ENCODE results near the gene DOCK8. TPM values are rescaled to one million over a fixed set of nuclear protein-coding genes. Genes with fewer than 3 reads are reported as not detected.
"Not testable (repeated sequence)": the region's sequence is repeated elsewhere in the genome, so short reads cannot be mapped to it uniquely, and the experiment has no call there.

Gene DOCK8
- total and polyA plus RNA-seq, 2 of the 13 experiments (the other 11 are each of a cell fraction or from before 2014, with no cell fraction given) = 0.28 to 0.38 TPM

GRCh38 chr9:228929-229695 lies 14.4 kb downstream of the DOCK8 start (continued):
- no peak for TF ChIP-seq E2F1 (CRISPR knock-in tag; IDR thresholded peaks at IDR 0.05)
- TF ChIP-seq BATF2 (CRISPR knock-in tag; IDR thresholded peaks at IDR 0.05) = no peak
- TF ChIP-seq PLSCR1 (CRISPR knock-in tag; IDR thresholded peaks at IDR 0.05; ENCODE audit: borderline replicate concordance) = no peak
- no peak for TF ChIP-seq ZNF383 (CRISPR knock-in tag; IDR thresholded peaks at IDR 0.05; ENCODE audit: borderline replicate concordance)
- no peak for TF ChIP-seq ATM (IDR thresholded peaks at IDR 0.05; ENCODE audit: borderline replicate concordance)
- TF ChIP-seq ZNF770 (CRISPR knock-in tag; IDR thresholded peaks at IDR 0.05) = no peak

- H3K4me2 ChIP-seq (ENCODE audit: low read depth, low read length); H4K20me1 ChIP-seq (ENCODE audit: insufficient read depth, low read length); H3K4me1 ChIP-seq (ENCODE audit: insufficient read depth, low read length); CTCF ChIA-PET (ENCODE audit: low intra/inter-chr PET ratio, low total read pairs); BruUV-seq (replicated peaks); ATAC-seq; H3K27me3 ChIP-seq (ENCODE audit: control insufficient read depth in 1 of 2, insufficient read depth in 2 of 2, low read length in 2 of 2); H3K27ac ChIP-seq (ENCODE audit: extremely low read length, insufficient read depth, low read length); H3K9me3 ChIP-seq (ENCODE audit: low read length); H3K79me2 ChIP-seq (ENCODE audit: insufficient read depth, low read length); H3K36me3 ChIP-seq (replicated peaks in 1 of 2; ENCODE audit: control insufficient read depth in 1 of 2, insufficient read depth in 2 of 2, low read length in 2 of 2); POLR2A ChIA-PET; FAIRE-seq; intact Hi-C loops (cut with micrococcal nuclease; ENCODE audit: unreplicated experiment); in situ Hi-C loops (cut with HindIII; ENCODE audit: extremely low pct_ligation_motif_present, low pct_unique_long_range_greater_than_20kb); H3K4me3 ChIP-seq (replicated peaks in 1 of 3; ENCODE audit: insufficient read depth in 1 of 3, low read depth in 2 of 3, low read length in 3 of 3); H2AFZ ChIP-seq (ENCODE audit: low read length); H3K9ac ChIP-seq (ENCODE audit: insufficient read depth, low read depth, low read length); DNase-seq (ENCODE audit: low spot score): not testable (repeated sequence)
- WGBS (ENCODE audit: low lambda C conversion rate) = 0% methylated on average over 1 of the region's 1 CpG
Observed at GRCh38 chr9:231625-232024, 17.0 kb downstream of the DOCK8 start.

- H4K20me1 ChIP-seq (ENCODE audit: insufficient read depth, low read length); H2AFZ ChIP-seq (ENCODE audit: low read length); ATAC-seq; H3K4me2 ChIP-seq (ENCODE audit: low read depth, low read length); H3K27me3 ChIP-seq (ENCODE audit: control insufficient read depth in 1 of 2, insufficient read depth in 2 of 2, low read length in 2 of 2); H3K79me2 ChIP-seq (ENCODE audit: insufficient read depth, low read length); intact Hi-C loops (cut with micrococcal nuclease; ENCODE audit: unreplicated experiment); POLR2A ChIA-PET; H3K36me3 ChIP-seq (replicated peaks in 1 of 2; ENCODE audit: control insufficient read depth in 1 of 2, insufficient read depth in 2 of 2, low read length in 2 of 2); H3K9me3 ChIP-seq (ENCODE audit: low read length); in situ Hi-C loops (cut with HindIII; ENCODE audit: extremely low pct_ligation_motif_present, low pct_unique_long_range_greater_than_20kb); H3K9ac ChIP-seq (ENCODE audit: insufficient read depth, low read depth, low read length); FAIRE-seq; BruUV-seq (replicated peaks); H3K4me1 ChIP-seq (ENCODE audit: insufficient read depth, low read length); H3K27ac ChIP-seq (ENCODE audit: extremely low read length, insufficient read depth, low read length); H3K4me3 ChIP-seq (replicated peaks in 1 of 3; ENCODE audit: insufficient read depth in 1 of 3, low read depth in 2 of 3, low read length in 3 of 3); DNase-seq (ENCODE audit: low spot score); CTCF ChIA-PET (ENCODE audit: low intra/inter-chr PET ratio, low total read pairs): not testable (repeated sequence)
- WGBS (ENCODE audit: low lambda C conversion rate) = 18% methylated on average over 1 of the region's 1 CpG
Observed at GRCh38 chr9:233708-234107, 19.0 kb downstream of the DOCK8 start.
